Measurements from ENCODE around the gene HMMR. TPM values are rescaled to one million over a fixed set of nuclear protein-coding genes. Genes with fewer than 3 reads are reported as not detected.

The HMMR gene
- polyA plus RNA-seq, 1 donor from 2014 or later = 3.5 TPM

- H3K4me2 ChIP-seq (ENCODE audit: low read length) = peak overlapping the region; percentile 28
- no peaks in the 10 kb centered on the region for H3K27me3 ChIP-seq (ENCODE audit: insufficient read depth, low read depth, low read length)
- H4K20me1 ChIP-seq (ENCODE audit: insufficient read depth) = no peaks in the 10 kb centered on the region
- peak overlapping the region; percentile 86 for H3K4me3 ChIP-seq (ENCODE audit: low read length)
- no peaks in the 10 kb centered on the region for H3K9me3 ChIP-seq (ENCODE audit: low read length)
- H3K79me2 ChIP-seq (replicated peaks; ENCODE audit: insufficient read depth, low read length) = peaks cover 41% of the 10 kb centered on the region
- TF ChIP-seq POLR2AphosphoS5 (IDR thresholded peaks at IDR 0.05) = no peak
- no peak for TF ChIP-seq CTCF (IDR thresholded peaks at IDR 0.05; ENCODE audit: poor library complexity, severe bottlenecking)
- no peak for TF ChIP-seq MXI1 (conservative IDR thresholded peaks at IDR 0.05; ENCODE audit: poor library complexity, severe bottlenecking)
- no peak for TF ChIP-seq TAF1 (IDR thresholded peaks at IDR 0.05; ENCODE audit: low read depth)
- TF ChIP-seq EP300 (conservative IDR thresholded peaks at IDR 0.05; ENCODE audit: poor library complexity, severe bottlenecking) = no peak
- no peak for TF ChIP-seq RAD21 (conservative IDR thresholded peaks at IDR 0.05)
- no peak for TF ChIP-seq REST (IDR thresholded peaks at IDR 0.05; ENCODE audit: borderline replicate concordance)
- no peak for TF ChIP-seq EZH2 (IDR thresholded peaks at IDR 0.05; ENCODE audit: borderline replicate concordance, insufficient read depth, low read length, poor library complexity, severe bottlenecking)
- TF ChIP-seq SMC3 (conservative IDR thresholded peaks at IDR 0.05; ENCODE audit: poor library complexity) = no peak
- H2AFZ ChIP-seq (ENCODE audit: low read depth, low read length) = peak overlapping the region; percentile 86
- no peaks in the 10 kb centered on the region for H3K36me3 ChIP-seq (ENCODE audit: insufficient read depth, low read length)
- peak overlapping the region; percentile 72 for H3K27ac ChIP-seq (ENCODE audit: low read length)
- peak overlapping the region; percentile 88 for H3K9ac ChIP-seq (ENCODE audit: low read length)
- no peaks in the 10 kb centered on the region for H3F3A ChIP-seq (ENCODE audit: insufficient read depth, low read length, poor library complexity, severe bottlenecking)
- no peaks in the 10 kb centered on the region for H3K9me2 ChIP-seq (ENCODE audit: insufficient read depth, low read length)
These were observed 23.5 kb upstream of the HMMR start for GRCh38 chr5:163437011-163437308.

GRCh38 chr5:163437309-163438182 is 22.9 kb upstream of the HMMR start, which contains the start of gene CCNG1:
CCNG1 (plus strand) TSS chr5:163437595; CDS start chr5:163439257, 1,662 bp downstream.
- peak within 1 kb of the TSS; percentile 86 for H2AFZ ChIP-seq (ENCODE audit: low read depth, low read length)
- H3K9me2 ChIP-seq (ENCODE audit: insufficient read depth, low read length) = no peaks in the 10 kb centered on the region
- H3F3A ChIP-seq (ENCODE audit: insufficient read depth, low read length, poor library complexity, severe bottlenecking) = no peaks in the 10 kb centered on the region
- peak within 1 kb of the TSS; percentile 88 for H3K9ac ChIP-seq (ENCODE audit: low read length)
- H4K20me1 ChIP-seq (ENCODE audit: insufficient read depth) = no peaks in the 10 kb centered on the region
- H3K4me2 ChIP-seq (ENCODE audit: low read length) = peak within 1 kb of the TSS; percentile 67
- TF ChIP-seq EP300 (conservative IDR thresholded peaks at IDR 0.05; ENCODE audit: poor library complexity, severe bottlenecking) (peak; percentile 13), SMC3 (conservative IDR thresholded peaks at IDR 0.05; ENCODE audit: poor library complexity) (no peak), POLR2AphosphoS5 (IDR thresholded peaks at IDR 0.05) (peak; percentile 80), TAF1 (IDR thresholded peaks at IDR 0.05; ENCODE audit: low read depth) (peak; percentile 63), EZH2 (IDR thresholded peaks at IDR 0.05; ENCODE audit: borderline replicate concordance, insufficient read depth, low read length, poor library complexity, severe bottlenecking) (no peak), CTCF (IDR thresholded peaks at IDR 0.05; ENCODE audit: poor library complexity, severe bottlenecking) (no peak), REST (IDR thresholded peaks at IDR 0.05; ENCODE audit: borderline replicate concordance) (peak; percentile 55), MXI1 (conservative IDR thresholded peaks at IDR 0.05; ENCODE audit: poor library complexity, severe bottlenecking) (peak; percentile 40), RAD21 (conservative IDR thresholded peaks at IDR 0.05) (no peak)
- no peaks in the 10 kb centered on the region for H3K36me3 ChIP-seq (ENCODE audit: insufficient read depth, low read length)
- H3K79me2 ChIP-seq (replicated peaks; ENCODE audit: insufficient read depth, low read length) = peaks cover 42% of the 10 kb centered on the region
- no peaks in the 10 kb centered on the region for H3K27me3 ChIP-seq (ENCODE audit: insufficient read depth, low read depth, low read length)
- H3K9me3 ChIP-seq (ENCODE audit: low read length) = no peaks in the 10 kb centered on the region
- peak within 1 kb of the TSS; percentile 86 for H3K4me3 ChIP-seq (ENCODE audit: low read length)
- peak within 1 kb of the TSS; percentile 72 for H3K27ac ChIP-seq (ENCODE audit: low read length)
